Esophagus squamous epithelium (tissue), 5 donors: ENCODE data around the gene SLC35E4. TPM values are rescaled to one million over a fixed set of nuclear protein-coding genes. Genes with fewer than 3 reads are reported as not detected.
A peak's percentile ranks its signal among the peaks of the same experiment; 100 is the strongest.

ENCODE experiments used
- DNase-seq: peaks from one replicate; lab custom pipeline; 2025; lab: John Stamatoyannopoulos, UW
- H3K27ac ChIP-seq, 4 donors: fragments of 200-600 bp; sonication (generic); one replicate each; pipeline ENCODE4 v1.5.1; 2016 to 2019; ENCODE audit warnings: mild to moderate bottlenecking in 1 of 4
- H3K27me3 ChIP-seq, 4 donors: fragments of 200-600 bp; sonication (generic); 1 replicate in 3 of 4; 2 replicates in 1 of 4; pipeline versions ENCODE4 v1.5.1 to v1.6.0; 2017 to 2021; ENCODE audit warnings: antibody characterized with exemption in 1 of 4
- H3K36me3 ChIP-seq, 3 donors: fragments of 200-600 bp; sonication (generic); one replicate each; pipeline ENCODE4 v1.5.1; 2016 to 2019
- H3K4me1 ChIP-seq, 3 donors: fragments of 200-600 bp; sonication (generic); one replicate each; pipeline ENCODE4 v1.5.1; 2017 to 2019
- H3K4me3 ChIP-seq, 4 donors: fragments of 200-600 bp; sonication (generic); 1 replicate in 3 of 4; 2 replicates in 1 of 4; pipeline ENCODE4 v1.5.1; 2016 to 2019; ENCODE audit warnings: mild to moderate bottlenecking in 2 of 4, moderate library complexity in 1 of 4
- H3K9me3 ChIP-seq, 3 donors: fragments of 200-600 bp; sonication (generic); one replicate each; pipeline ENCODE4 v1.5.1; 2016 to 2019
- CTCF ChIP-seq, 6 experiments: fragments of 450-650 bp in 4 of 6; fragments of 200-600 bp in 2 of 6; sonication (generic) in 2 of 6; IDR thresholded peaks; one replicate each; pipeline ENCODE4 v1.5.1; 2016 to 2019; ENCODE audit warnings: antibody characterized with exemption in 6 of 6, mild to moderate bottlenecking in 4 of 6, moderate library complexity in 4 of 6
- POLR2A ChIP-seq, 4 donors: fragments of 450-650 bp; IDR thresholded peaks; one replicate each; pipeline ENCODE4 v1.6.1; 2017; ENCODE audit warnings: antibody characterized with exemption in 4 of 4, mild to moderate bottlenecking in 4 of 4, moderate library complexity in 3 of 4
- WGBS, 2 donors: methylation state at CpG; one replicate each; pipeline ENCODE4 v1.1.5; 2018; 5-methylcytosine and 5-hydroxymethylcytosine counted together
- intact Hi-C: fragments of 100-400 bp; cut with DNase I; formaldehyde crosslinking; loops from one replicate; pipeline ENCODE4 v1.15.0; 2022
- total RNA-seq, 4 donors: library from RNA; depleted of rRNA; stranded (reverse); fragments of >200 nt; gene quantifications; one replicate each; pipeline ENCODE4 v1.1.0, GENCODE V29; 2016
- donor health status: DM: yes; HTN: yes; CAD: no.

SLC35E4 gene
- total RNA-seq, 4 donors from 2014 or later: 5.5 to 8.3 (median 6.3) TPM

GRCh38 chr22:30634471-30635233, 929 bp upstream of the SLC35E4 start:
- DNase-seq: peak; percentile 24
- intact Hi-C loops: loop anchor here (2.0 to 10.0 kb wide), 2 partner anchors 120 to 290 kb away; no protein-coding TSS in a partner anchor
- Histone ChIP-seq H3K9me3 (no peaks in the 10 kb centered on the region), H3K27ac (peak overlapping the region; percentile 76 to 98 (median 93)), H3K4me3 (peak overlapping the region; percentile 43 to 78 (median 52)), H3K36me3 (no peaks in the 10 kb centered on the region), H3K27me3 (no peaks in the 10 kb centered on the region), H3K4me1 (peaks cover 29 to 48% (median 30%) of the 10 kb centered on the region in 3 donors)
- 3 to 7% methylated on average over 5 to 14 of the region's 29 CpGs for WGBS, 2 donors
- no peak for TF ChIP-seq POLR2A (IDR thresholded peaks at IDR 0.05)
- peak; percentile 93 to 98 (median 98) for TF ChIP-seq CTCF (IDR thresholded peaks at IDR 0.05)

- peaks cover 29 to 56% (median 30%) of the 10 kb centered on the region in 3 donors for H3K4me1 ChIP-seq
- no peaks in the 10 kb centered on the region for H3K9me3 ChIP-seq
- DNase-seq: no peak
- H3K27me3 ChIP-seq: no peaks in the 10 kb centered on the region
- H3K36me3 ChIP-seq: no peaks in the 10 kb centered on the region
- peak overlapping the region; percentile 43 to 78 (median 52) for H3K4me3 ChIP-seq
- WGBS, 2 donors: 20 to 69% methylated on average over 3 to 4 of the region's 45 CpGs
- intact Hi-C loops: loop anchor here (10.0 kb wide), 1 partner anchor 288 kb away; no protein-coding TSS in a partner anchor
- peak overlapping the region; percentile 76 to 98 (median 93) for H3K27ac ChIP-seq
- TF ChIP-seq POLR2A (IDR thresholded peaks at IDR 0.05): no peak
- TF ChIP-seq CTCF (IDR thresholded peaks at IDR 0.05): peak in 1 of 6 experiments; percentile 5
Measured at GRCh38 chr22:30636226-30637077, 871 bp downstream of the SLC35E4 start.

- intact Hi-C loops: loop anchor here (10.0 kb wide), 1 partner anchor 287 kb away; no protein-coding TSS in a partner anchor
- DNase-seq: no peak
- Histone ChIP-seq H3K4me1 (peaks cover 29 to 56% (median 30%) of the 10 kb centered on the region in 3 donors), H3K27ac (no peak overlapping the region), H3K36me3 (no peaks in the 10 kb centered on the region), H3K4me3 (peak overlapping the region in 2 of 4 donors; percentile 56 to 78), H3K9me3 (no peaks in the 10 kb centered on the region), H3K27me3 (no peaks in the 10 kb centered on the region)
- WGBS, 2 donors: 40 to 71% methylated on average over 1 of the region's 1 CpG
- TF ChIP-seq CTCF (IDR thresholded peaks at IDR 0.05): no peak
- no peak for TF ChIP-seq POLR2A (IDR thresholded peaks at IDR 0.05)
Measured at GRCh38 chr22:30637701-30638114, 2.1 kb downstream of the SLC35E4 start.

GRCh38 chr22:30640361-30640760, 4.8 kb downstream of the SLC35E4 start:
- Histone ChIP-seq H3K4me1 (peaks cover 19 to 43% (median 20%) of the 10 kb centered on the region in 3 donors), H3K9me3 (no peaks in the 10 kb centered on the region), H3K27ac (no peak overlapping the region), H3K36me3 (no peaks in the 10 kb centered on the region), H3K4me3 (no peak overlapping the region), H3K27me3 (no peaks in the 10 kb centered on the region)
- intact Hi-C loops: no loop called here
- TF ChIP-seq CTCF (IDR thresholded peaks at IDR 0.05) (no peak), POLR2A (IDR thresholded peaks at IDR 0.05) (no peak)
- DNase-seq: no peak
- 64 to 93% methylated on average over 4 of the region's 4 CpGs for WGBS, 2 donors
